HG03575 (cell line): ENCODE data around the gene CHI3L2.

Experiments
- ATAC-seq: cut with Tn5 transposase; IDR thresholded peaks from one replicate; pipeline ENCODE4 v1.9.1; 2021; ENCODE audit not compliant: unreplicated experiment, insufficient number of reproducible peaks, low FRiP score; ENCODE audit errors: extremely low read depth

CHI3L2 gene

GRCh38 chr1:111217183-111217910 is 10.2 kb upstream of the CHI3L2 start:
- ATAC-seq = no peak

DNA sequence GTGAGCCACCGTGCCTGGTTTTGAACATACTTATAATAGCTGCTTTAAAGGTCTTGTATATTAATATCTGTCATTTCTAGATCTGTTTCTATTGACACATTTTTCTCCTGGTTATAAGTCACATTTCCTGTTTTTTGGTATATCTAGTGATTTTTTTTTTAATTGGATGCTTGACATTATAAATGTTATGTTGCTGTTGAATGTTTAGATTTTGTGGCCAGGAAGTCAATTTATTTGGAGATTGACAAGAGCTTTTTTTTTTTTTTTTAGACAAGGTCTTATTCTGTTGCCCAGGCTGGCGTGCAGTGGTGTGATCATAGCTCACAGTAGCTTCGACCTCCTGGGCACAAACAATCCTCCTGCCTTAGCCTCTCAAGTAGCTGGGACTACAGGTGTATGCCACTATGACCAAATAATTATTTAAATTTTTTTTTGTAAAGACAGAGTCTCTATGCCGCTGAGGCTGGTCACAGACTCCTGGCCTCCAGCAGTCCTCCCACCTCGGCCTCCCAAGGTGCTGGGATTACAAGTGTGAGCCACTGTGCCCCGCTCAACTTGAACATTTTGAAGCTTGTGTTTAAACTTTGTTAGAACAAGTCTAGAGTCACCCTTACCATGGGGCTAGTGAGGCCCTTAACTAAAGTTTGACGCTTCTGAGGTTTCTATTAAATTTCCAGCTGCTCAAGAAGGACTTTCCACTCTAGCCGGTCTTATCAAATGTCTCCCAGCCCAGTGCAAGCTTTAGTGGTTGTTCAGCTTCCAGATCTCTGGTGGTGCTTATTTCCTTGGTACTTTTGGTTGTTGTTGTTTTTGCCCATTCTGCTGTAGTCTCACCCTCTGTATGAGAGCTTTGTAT is 8.6 kb upstream of the CHI3L2 start:
- no peak for ATAC-seq

DNA sequence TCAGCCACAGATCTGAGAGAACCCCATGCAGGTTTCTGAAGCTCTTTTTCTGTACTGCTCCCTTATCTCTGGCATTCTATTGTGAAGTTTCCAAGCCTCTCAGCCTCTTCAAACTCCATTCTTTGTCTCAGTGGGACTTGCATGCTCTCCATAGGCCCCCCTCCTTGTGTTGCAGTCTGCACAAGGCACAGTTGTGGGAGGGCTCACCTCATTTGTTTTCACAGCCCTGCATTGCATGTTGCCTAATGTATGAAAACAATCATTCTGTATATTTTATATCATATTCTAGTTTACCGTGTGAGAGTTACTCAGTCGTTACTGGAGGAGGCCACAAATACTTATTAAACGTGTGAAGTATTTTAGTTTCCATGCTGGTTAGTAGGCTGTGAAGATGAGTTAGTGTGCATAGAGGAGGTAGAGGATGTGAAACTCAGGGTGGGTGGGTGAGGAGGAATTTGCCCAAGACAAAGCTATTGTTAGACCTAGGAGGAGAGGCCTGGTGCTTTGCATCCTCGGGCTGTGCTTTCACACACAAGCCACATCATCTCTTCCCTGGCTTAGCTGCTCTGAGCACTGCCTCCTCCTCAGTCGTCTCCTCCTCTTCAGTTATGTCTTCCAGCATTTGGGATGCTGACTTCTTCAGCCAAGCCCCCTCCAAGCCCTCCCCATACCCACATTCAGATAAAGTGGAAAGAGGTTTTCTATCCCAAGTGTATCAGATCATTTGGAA is 7.8 kb upstream of the CHI3L2 start:
- ATAC-seq = no peak

DNA sequence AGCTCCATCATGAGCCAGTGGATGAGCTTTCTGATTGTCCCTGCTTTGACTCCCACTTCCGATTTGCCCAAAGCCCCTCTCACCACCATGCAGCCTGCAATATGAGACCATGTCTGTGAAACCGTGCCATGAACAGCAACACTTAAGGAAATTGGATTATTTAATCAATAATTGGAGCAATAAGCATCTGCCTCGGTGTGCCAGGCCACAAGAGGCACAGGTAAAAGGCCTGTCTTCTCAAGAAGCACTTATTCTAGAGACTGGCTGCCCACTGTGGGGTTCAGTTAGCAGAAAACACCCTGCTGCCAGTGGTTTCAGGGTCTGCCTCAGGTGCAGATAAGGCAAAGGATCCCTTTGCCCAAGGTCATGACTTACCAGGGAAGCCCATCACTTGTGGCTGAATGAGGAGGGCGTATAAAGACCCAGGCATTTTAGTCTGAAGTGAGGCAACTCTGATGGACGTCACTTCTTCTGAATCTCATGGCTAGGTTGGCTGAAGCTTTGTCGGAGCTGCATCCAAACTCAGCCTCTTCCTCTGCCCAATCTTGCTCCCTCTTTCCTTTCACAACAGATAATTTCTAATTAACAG is 7.1 kb upstream of the CHI3L2 start:
- no peak for ATAC-seq

- no peak for ATAC-seq
Observed at GRCh38 chr1:111221276-111221632, 6.3 kb upstream of the CHI3L2 start.

GRCh38 chr1:111221633-111222291 is 5.8 kb upstream of the CHI3L2 start:
- peak; percentile 29 for ATAC-seq

DNA sequence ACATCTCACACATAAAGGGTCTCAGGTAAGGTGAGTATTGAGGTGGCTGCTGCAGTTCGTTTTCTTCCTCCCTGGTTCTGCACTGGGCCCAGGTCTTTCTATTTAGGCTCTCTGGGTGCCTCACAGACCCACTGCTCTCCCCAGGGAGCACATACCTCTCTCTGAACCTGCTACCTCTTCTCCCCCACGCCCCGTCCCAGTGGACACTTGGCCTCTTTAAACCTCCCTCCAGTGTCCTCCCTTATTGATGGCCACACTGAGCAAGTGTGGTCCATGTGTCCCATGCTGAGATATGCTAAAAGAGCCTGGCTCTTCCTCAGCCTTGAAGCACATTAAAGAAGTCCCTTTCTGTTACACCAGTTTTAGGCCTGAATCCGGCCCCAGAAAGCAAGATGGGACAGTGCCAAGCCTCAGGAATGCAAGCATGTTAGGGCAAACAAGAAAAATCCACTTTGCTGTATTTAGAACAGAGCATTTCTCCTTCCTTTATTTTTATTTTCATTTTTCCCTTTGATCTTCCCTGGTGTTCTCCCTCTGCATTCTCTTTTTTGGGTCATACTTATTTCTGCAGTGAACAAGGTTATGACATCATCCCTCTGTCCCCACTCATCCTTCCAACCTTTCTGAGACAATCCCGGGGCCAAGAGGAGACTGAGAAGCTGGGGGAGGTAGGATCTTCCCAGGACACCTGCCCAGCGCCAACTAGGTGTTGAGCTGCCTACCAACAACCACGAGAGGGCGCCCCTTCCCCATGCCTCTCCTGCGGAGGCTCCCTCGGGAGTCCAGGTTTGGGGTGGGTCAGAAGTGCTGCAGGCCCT is 5.0 kb upstream of the CHI3L2 start:
- no peak for ATAC-seq

DNA sequence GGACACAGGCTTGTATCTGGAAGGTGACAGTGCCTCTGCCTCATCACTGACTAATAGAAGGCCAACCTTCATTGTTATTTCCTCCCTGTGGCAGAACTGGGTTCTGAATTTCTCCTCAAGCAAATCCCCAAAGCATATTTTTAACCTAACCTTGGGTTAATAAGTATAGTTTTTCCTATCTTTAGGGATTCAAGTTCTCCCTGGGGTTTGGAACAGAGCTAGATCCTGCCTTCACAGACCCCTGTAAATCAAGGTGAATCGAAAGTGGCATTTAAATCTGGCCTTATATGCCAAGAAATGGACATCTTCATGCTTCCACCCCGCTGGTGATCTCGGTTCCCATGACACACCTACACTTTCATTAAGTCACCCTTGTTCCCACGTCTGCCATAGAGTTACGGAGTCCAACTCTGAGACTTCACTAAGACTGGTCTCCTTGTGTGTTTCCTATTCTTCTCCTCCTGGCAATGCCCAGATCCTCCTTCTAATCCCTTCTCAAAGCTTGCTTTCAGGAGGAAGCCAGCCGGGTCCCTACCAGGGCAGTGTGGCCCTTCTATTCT is 4.3 kb upstream of the CHI3L2 start:
- no peak for ATAC-seq

GRCh38 chr1:111225091-111225490 is 2.4 kb upstream of the CHI3L2 start:
- no peak for ATAC-seq

DNA sequence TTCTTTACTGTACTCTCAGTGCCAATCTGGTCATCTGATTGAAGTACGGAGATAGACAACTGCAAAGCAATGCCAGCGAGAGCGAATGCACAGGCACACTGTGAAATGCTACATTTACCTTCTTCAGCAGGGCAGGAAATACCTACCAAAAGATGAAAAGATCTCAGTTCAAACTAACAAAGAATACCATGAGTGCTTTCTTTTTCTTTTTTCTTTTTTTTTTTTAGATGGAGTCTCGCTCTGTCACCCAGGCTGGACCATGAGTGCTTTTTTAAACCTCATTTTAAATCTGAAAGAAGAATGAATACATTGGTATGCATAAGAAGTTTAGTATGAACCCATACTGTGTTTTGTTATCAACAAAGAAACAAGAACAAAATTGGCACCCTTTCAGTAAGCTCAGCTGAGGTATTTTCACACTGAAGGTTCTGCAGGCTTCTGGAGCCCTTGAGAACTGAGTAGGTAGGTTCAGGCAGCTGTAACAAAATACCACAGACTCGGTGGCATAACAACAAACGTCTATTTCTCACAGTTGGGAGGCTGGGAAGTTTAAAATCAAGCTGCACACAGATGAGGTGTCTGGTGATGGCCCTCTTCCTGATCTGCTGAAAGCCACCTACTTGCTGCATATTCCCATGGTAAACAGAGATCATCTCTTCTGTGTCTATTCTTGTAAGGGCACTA is 1.7 kb upstream of the CHI3L2 start:
- no peak for ATAC-seq

DNA sequence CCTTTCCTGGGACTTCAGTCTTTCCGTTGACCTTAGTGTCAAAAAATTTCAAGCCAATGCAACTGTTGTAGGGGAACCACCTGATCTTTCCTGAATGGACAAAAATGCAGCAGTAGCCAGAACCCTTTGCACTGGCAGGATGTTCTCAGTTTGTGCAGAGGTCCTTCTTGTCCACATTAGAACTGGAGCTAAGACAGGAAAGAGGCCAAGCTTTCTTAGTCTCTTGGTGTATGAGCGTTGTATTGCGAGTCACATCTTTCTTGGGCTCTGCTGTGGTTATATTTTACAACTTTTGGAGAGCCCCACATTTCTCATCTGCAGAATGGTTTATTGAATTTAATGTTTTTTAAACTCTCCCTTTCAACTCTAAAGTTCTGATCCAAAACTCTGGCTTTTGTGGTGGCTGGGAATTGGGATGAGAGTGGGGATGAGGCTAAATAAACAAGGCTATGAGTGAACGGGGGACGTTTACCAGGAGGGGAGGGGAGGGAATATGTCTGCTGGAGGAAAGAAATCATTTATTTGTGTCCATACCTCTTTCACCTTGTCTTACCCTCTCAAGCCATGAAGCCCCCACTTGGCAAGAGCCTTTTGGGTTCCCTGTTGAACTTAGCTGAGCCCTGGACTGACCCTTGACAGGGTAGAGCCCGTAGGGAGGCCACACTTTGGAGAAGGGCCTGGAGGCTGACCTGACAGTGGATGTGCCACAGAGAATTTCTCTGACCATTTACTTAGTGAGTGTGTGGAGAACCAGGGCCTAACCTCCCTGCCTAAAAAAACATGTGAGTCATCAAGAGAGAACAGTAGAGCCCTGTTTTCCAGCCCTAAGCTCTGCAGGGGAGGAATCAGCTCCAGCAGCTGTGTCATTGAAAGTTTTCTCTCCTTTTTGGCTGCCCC is 586 bp downstream of the CHI3L2 start:
- no peak for ATAC-seq

DNA sequence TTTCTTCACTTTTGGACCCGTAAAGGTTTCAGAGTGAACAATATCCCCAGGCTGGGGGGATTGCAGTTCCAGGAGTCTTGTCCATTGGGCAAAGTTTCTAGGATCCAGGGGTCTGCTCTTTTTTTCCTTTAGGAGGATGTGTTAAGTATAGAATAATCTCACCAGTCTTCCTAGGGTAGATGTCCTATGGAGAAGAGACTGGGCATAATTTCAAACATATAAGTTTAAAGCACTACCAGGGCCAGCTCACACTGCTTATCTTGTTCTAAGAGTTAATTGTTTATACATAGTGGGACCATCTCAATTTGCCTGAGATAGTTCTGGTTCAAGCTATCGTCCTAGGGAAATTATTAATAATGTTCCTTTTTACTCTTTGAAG is 1.2 kb downstream of the CHI3L2 start:
- no peak for ATAC-seq

- no peak for ATAC-seq
Observed at GRCh38 chr1:111232134-111232533, 4.6 kb downstream of the CHI3L2 start.

- no peak for ATAC-seq
Observed at GRCh38 chr1:111234258-111234657, 6.7 kb downstream of the CHI3L2 start.

DNA sequence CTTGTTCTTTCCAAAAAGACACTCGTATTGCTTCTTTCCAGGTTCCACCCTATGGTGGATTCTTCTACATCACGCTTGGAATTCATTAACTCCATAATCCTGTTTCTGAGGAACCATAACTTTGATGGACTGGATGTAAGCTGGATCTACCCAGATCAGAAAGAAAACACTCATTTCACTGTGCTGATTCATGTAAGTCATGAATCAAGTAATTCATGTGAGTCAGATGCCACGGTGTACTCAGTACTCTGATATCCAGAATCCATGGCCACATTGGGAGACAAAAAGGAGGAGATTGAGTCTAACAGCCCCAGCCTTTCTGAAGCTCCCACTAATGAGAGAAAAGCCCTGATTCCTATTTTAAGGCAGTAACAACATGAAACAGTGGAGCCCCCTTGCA is 7.4 kb downstream of the CHI3L2 start:
- no peak for ATAC-seq

DNA sequence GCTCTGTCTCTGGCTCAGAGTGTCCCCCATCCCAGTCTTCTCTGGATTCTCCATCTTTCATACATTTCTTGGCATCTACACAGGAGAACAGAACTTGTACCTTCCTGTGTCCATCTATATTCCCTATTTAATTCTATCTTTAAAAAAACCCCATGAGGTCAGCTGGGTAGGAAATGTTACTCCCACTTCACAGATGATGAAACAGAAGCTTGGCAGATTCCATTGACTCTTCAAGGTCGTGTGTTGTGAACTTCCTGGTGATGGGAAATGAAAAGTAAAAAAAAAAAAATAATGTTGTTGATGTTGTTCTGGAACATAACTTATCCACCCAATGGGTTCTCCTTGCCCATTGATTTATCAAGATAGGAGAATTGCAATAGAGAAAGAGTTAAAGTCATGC is 8.9 kb downstream of the CHI3L2 start:
- no peak for ATAC-seq

GRCh38 chr1:111236806-111237205 is 9.3 kb downstream of the CHI3L2 start:
- no peak for ATAC-seq
